HCT116 (cell line): ENCODE data around the gene DMPK.

ENCODE experiments used
- REST ChIP-seq: IDR thresholded peaks from 2 replicates; pipeline ENCODE4 v1.6.1; 2012; ENCODE audit warnings: low read depth
- TF ChIP-seq, protein P1 (sequence below), 3 experiments: fragments of 200-600 bp in 1 of 3; sonication (generic) in 1 of 3; IDR thresholded peaks in 2 of 3; conservative IDR thresholded peaks in 1 of 3; 2 replicates each; pipeline ENCODE4 v1.5.1; 2012 to 2017; ENCODE audit warnings: low read depth in 2 of 3, low read length in 2 of 3, antibody characterized with exemption in 1 of 3, borderline replicate concordance in 1 of 3, control low read depth in 1 of 3, mild to moderate bottlenecking in 1 of 3, mixed read lengths in 1 of 3, mixed run types in 1 of 3, moderate library complexity in 1 of 3; ENCODE audit not compliant: insufficient read depth in 1 of 3

- TF ChIP-seq, protein P1, sequence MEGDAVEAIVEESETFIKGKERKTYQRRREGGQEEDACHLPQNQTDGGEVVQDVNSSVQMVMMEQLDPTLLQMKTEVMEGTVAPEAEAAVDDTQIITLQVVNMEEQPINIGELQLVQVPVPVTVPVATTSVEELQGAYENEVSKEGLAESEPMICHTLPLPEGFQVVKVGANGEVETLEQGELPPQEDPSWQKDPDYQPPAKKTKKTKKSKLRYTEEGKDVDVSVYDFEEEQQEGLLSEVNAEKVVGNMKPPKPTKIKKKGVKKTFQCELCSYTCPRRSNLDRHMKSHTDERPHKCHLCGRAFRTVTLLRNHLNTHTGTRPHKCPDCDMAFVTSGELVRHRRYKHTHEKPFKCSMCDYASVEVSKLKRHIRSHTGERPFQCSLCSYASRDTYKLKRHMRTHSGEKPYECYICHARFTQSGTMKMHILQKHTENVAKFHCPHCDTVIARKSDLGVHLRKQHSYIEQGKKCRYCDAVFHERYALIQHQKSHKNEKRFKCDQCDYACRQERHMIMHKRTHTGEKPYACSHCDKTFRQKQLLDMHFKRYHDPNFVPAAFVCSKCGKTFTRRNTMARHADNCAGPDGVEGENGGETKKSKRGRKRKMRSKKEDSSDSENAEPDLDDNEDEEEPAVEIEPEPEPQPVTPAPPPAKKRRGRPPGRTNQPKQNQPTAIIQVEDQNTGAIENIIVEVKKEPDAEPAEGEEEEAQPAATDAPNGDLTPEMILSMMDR (IDR thresholded peaks at IDR 0.05 in 2 of 3, conservative IDR thresholded peaks at IDR 0.05 in 1 of 3; ENCODE audit: borderline replicate concordance in 1 of 3, insufficient read depth in 1 of 3, low read depth in 2 of 3, low read length in 2 of 3), result no peak
- TF ChIP-seq REST, result no peak
Measured at GRCh38 chr19:45805719-45806118, 23.4 kb upstream of the DMPK start.
